Activated CD4-positive, alpha-beta T cell treated with anti-CD3 and anti-CD28 coated beads, Interleukin-10, Interleukin-2, amounts not matched to agents 100 ng/mL and 50 ng/mL, durations not matched to agents 16 hours and 8 hours (primary cell): ENCODE data around the gene MINDY4.

ENCODE experiments used
- DNase-seq: peaks from one replicate; pipeline ENCODE4 v3.0.0-alpha.2; 2020

Gene MINDY4

GRCh38 chr7:30776971-30777370 is 5.8 kb downstream of the MINDY4 start:
- DNase-seq, result no peak

GRCh38 chr7:30778255-30779025 is 7.2 kb downstream of the MINDY4 start:
- no peak for DNase-seq

- DNase-seq, result no peak
Measured at GRCh38 chr7:30779574-30779973, 8.4 kb downstream of the MINDY4 start.

- no peak for DNase-seq
Measured at GRCh38 chr7:30780941-30781340, 9.7 kb downstream of the MINDY4 start.

GRCh38 chr7:30782690-30783089 is 11.5 kb downstream of the MINDY4 start:
- no peak for DNase-seq

GRCh38 chr7:30785786-30786185 is 14.6 kb downstream of the MINDY4 start:
- DNase-seq, result no peak

GRCh38 chr7:30787486-30787885 is 16.3 kb downstream of the MINDY4 start:
- no peak for DNase-seq

GRCh38 chr7:30788640-30789333 is 17.6 kb downstream of the MINDY4 start:
- no peak for DNase-seq

- no peak for DNase-seq
Measured at GRCh38 chr7:30789334-30789711, 18.1 kb downstream of the MINDY4 start.

- DNase-seq, result no peak
Measured at GRCh38 chr7:30790356-30790755, 19.1 kb downstream of the MINDY4 start.

- no peak for DNase-seq
Measured at GRCh38 chr7:30791114-30791513, 19.9 kb downstream of the MINDY4 start.

- DNase-seq, result no peak
Measured at GRCh38 chr7:30795161-30795948, 24.1 kb downstream of the MINDY4 start.

GRCh38 chr7:30796105-30796869 is 25.1 kb downstream of the MINDY4 start:
- no peak for DNase-seq

- no peak for DNase-seq
Measured at GRCh38 chr7:30797176-30798040, 26.2 kb downstream of the MINDY4 start.

- DNase-seq, result no peak
Measured at GRCh38 chr7:30799206-30799975, 28.2 kb downstream of the MINDY4 start.

- no peak for DNase-seq
Measured at GRCh38 chr7:30799976-30800661, 28.9 kb downstream of the MINDY4 start.

- peak; percentile 51 for DNase-seq
Measured at GRCh38 chr7:30800785-30801252, 29.6 kb downstream of the MINDY4 start.

- DNase-seq, result no peak
Measured at GRCh38 chr7:30802812-30803211, 31.6 kb downstream of the MINDY4 start.

- DNase-seq, result no peak
Measured at GRCh38 chr7:30804078-30804661, 33.0 kb downstream of the MINDY4 start.
